Endometrium (tissue), 2 donors: ENCODE data around the gene MANF.

ENCODE experiments used
- FAIRE-seq: peaks from 2 replicates; lab custom pipeline; 2012; peaks lifted over from hg19 to GRCh38; lab: Jason Lieb, UNC
- donor health status: control.
- donor health status: control.

The MANF gene

GRCh38 chr3:51436998-51437639 lies 52.0 kb downstream of the MANF start:
- FAIRE-seq, result no peak
